CD4-positive, CD25-positive, alpha-beta regulatory T cell (primary cell): Measurements from ENCODE around the gene ATP2B2. TPM values are rescaled to one million over a fixed set of nuclear protein-coding genes. Genes with fewer than 3 reads are reported as not detected.

ENCODE experiments used
- ATAC-seq, 2 donors: fragments of 150-1000 bp; cut with Tn5 transposase; one replicate each; pipeline ENCODE4 v1.10.0; 2021; ENCODE audit warnings: low read depth in 2 of 2, moderate number of reproducible peaks in 2 of 2, moderate library complexity in 1 of 2
- DNase-seq, 3 donors: peaks; one replicate each; pipeline versions ENCODE4 v3.0.0 to v3.0.0-alpha.2; 2012 to 2022; ENCODE audit warnings: mixed read lengths in 1 of 3
- H3K27ac ChIP-seq: one replicate; pipeline ENCODE4 v1.7.0; 2013; ENCODE audit warnings: mild to moderate bottlenecking, low read length; ENCODE audit not compliant: insufficient read depth, poor library complexity, severe bottlenecking
- H3K27me3 ChIP-seq: one replicate; pipeline ENCODE4 v1.7.0; 2013; ENCODE audit warnings: low read length; ENCODE audit not compliant: control insufficient read depth, insufficient read depth
- H3K36me3 ChIP-seq: one replicate; pipeline ENCODE4 v1.7.0; 2013; ENCODE audit warnings: mild to moderate bottlenecking, low read length, moderate library complexity; ENCODE audit not compliant: control insufficient read depth, insufficient read depth
- H3K4me1 ChIP-seq: 2 replicates; pipeline ENCODE4 v1.7.0; 2013; ENCODE audit warnings: mild to moderate bottlenecking, low read length; ENCODE audit not compliant: insufficient read depth, control insufficient read depth, poor library complexity, severe bottlenecking
- H3K4me3 ChIP-seq: one replicate; pipeline ENCODE4 v1.7.0; 2013; ENCODE audit warnings: low read depth, mild to moderate bottlenecking, low read length, moderate library complexity
- H3K9me3 ChIP-seq, 2 experiments: 1 replicate in 1 of 2; 2 replicates in 1 of 2; pipeline ENCODE4 v1.7.0; 2013; ENCODE audit warnings: low read length in 2 of 2, mild to moderate bottlenecking in 1 of 2, moderate library complexity in 1 of 2; ENCODE audit not compliant: control insufficient read depth in 2 of 2
- H3K27ac Mint-ChIP-seq, 3 donors: one replicate each; pipeline ENCODE4 v1.8.0; 2020 to 2022; ENCODE audit warnings: mild to moderate bottlenecking in 3 of 3, mixed read lengths in 3 of 3, moderate library complexity in 2 of 3
- H3K27me3 Mint-ChIP-seq: one replicate; pipeline ENCODE4 v1.8.0; 2022; ENCODE audit warnings: mild to moderate bottlenecking, mixed read lengths
- H3K36me3 Mint-ChIP-seq: one replicate; pipeline ENCODE4 v1.8.0; 2020; ENCODE audit warnings: mixed read lengths
- H3K4me1 Mint-ChIP-seq, 4 donors: one replicate each; pipeline ENCODE4 v1.8.0; 2020 to 2022; ENCODE audit warnings: mixed read lengths in 4 of 4, mild to moderate bottlenecking in 1 of 4
- H3K4me3 Mint-ChIP-seq, 4 donors: one replicate each; pipeline ENCODE4 v1.8.0; 2020 to 2022; ENCODE audit warnings: mild to moderate bottlenecking in 4 of 4, mixed read lengths in 4 of 4, moderate library complexity in 3 of 4
- H3K9me3 Mint-ChIP-seq, 7 donors: one replicate each; pipeline ENCODE4 v1.8.0; 2020 to 2022; ENCODE audit warnings: mixed read lengths in 7 of 7, mild to moderate bottlenecking in 3 of 7, moderate library complexity in 2 of 7
- polyA plus RNA-seq, 4 donors: library from polyadenylated mRNA; unstranded; fragments of 300-500 nt; fragmentation: Illumina TruSeq; gene quantifications; one replicate each; pipeline ENCODE4 v1.2.3, GENCODE V29; 2021
- total RNA-seq: library from RNA; stranded (reverse); gene quantifications from one replicate; pipeline ENCODE4 v1.2.3, GENCODE V29; 2022

ATP2B2 gene
- total and polyA plus RNA-seq, 5 donors from 2014 or later = 0.13 TPM; not detected in 4

DNA sequence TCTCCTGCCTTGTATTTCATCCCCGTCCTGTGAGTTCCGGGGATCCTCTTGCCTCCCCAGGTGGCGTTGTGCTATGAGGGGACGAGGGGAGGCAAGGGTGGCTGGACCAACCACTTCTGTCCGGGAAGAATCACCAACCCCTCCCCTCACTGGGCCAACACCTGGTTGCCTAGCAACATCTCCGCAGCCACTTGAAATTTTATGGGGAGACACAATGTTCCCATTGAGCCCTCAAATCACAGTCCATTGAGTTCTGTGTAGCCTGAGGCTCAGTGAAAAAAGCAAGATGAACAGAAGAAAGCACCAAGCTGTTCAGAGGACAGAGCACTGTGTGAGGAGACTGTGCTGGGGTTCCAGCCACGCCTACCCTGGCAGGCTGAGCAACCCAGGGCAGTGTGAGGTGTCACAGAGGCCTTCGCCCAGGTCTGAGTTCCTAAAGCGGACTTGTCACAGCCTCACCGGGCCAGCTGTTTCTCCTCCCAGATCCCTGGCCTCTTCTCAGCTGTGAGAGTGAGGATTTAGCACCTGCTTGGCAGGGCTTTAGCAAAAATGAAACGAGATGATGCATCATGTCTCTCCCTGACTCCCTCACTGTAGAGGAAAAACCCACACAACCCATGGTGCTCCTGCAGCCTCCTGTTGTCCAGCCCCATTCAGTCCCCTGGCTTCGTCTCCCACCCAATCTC is 76.8 kb downstream of the ATP2B2 start:
- no peaks in the 10 kb centered on the region for H3K9me3 ChIP-seq
- peaks cover 0 to 2% (median 0%) of the 10 kb centered on the region in 4 donors for H3K4me1 Mint-ChIP-seq
- no peaks in the 10 kb centered on the region for H3K4me1 ChIP-seq
- ATAC-seq (no peak), DNase-seq (no peak)
- no peaks in the 10 kb centered on the region for H3K27me3 ChIP-seq
- no peaks in the 10 kb centered on the region for H3K27me3 Mint-ChIP-seq
- no peaks in the 10 kb centered on the region for H3K36me3 Mint-ChIP-seq
- H3K36me3 ChIP-seq = no peaks in the 10 kb centered on the region
- H3K9me3 Mint-ChIP-seq = no peaks in the 10 kb centered on the region
- no peak overlapping the region for H3K4me3 ChIP-seq
- no peak overlapping the region for H3K4me3 Mint-ChIP-seq
- no peak overlapping the region for H3K27ac Mint-ChIP-seq
- no peak overlapping the region for H3K27ac ChIP-seq

DNA sequence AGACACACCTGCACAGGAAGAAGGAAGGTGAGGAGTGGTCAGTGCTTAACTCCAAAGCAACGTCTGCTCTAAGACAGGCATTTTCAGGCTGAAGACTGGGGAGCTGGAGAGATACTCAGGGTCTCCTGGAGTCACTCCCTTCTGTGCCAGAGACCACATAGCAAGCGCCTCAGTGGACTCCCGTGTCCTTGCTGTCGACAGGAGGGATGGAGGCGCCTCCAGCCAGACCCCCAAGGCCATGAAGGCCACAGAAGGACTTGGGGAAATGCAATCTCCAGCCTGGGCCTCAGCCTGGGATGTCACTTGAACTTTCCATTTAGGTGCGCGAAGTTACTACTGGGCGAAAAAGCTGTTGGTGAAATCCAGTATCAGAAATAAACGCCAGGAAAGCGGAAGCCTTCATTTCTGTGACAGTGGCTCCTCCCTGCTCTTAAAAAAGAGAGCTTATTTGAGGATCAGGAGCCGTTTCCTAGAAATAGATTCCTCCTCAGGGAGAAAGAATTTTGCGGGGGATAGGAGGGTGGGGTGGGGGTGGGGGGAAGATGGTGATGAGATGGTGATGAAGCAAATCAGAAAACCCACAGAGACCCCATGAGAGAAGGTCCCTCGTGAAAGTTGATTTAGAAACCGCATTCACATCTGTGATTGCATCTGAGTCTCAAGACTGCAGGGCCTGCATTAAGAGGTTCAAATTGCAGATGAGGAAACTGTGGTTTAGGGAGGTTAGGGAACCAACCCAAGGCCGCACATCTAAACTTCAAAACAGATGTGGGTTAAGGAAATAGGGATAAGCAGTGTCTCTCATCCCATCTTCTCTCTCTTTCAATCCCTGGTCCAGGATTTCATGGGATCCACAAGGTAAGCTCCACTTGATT is 78.8 kb downstream of the ATP2B2 start:
- DNase-seq = no peak

DNA sequence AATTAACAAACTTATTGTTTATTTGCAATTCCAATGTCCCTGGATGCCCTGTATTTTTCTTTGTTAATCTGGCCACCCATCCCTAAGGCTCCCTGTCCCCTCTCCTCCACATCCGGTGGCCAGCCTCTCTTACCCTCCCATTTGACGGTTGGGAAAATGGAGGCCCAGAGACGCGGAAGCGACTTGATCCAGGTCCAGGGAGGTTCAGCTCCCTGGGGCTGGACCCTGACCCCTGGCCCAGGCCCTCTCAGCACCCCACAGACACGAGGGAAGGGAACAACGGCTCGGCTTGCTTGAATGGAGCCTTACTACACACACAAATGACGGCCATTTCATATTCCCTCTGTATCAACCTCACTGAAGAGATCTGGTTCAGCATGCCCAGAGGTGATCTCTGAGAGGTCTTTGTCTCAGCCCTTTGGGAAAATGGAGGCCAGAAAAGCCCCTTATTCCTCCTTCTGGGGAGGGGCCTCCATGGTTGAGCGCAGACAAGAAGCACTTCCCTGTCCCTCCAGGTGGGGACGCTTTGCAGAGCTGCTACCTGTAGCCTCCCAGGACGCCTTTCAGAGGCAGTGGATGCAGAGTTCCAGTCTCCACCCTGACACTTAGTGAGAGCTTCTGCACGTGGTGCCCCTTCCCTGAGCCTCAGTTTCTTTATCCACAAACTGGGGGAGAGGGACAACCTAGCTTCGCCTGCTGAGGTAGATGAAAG is 82.1 kb downstream of the ATP2B2 start:
- Histone ChIP-seq H3K9me3 (no peaks in the 10 kb centered on the region), H3K4me1 (peaks cover 9% of the 10 kb centered on the region), H3K4me3 (no peak overlapping the region), H3K27ac (no peak overlapping the region), H3K36me3 (no peaks in the 10 kb centered on the region), H3K27me3 (no peaks in the 10 kb centered on the region)
- no peak for ATAC-seq
- no peak overlapping the region for H3K27ac Mint-ChIP-seq
- no peaks in the 10 kb centered on the region for H3K9me3 Mint-ChIP-seq
- DNase-seq = no peak
- H3K4me1 Mint-ChIP-seq = peaks cover 0 to 20% (median 10%) of the 10 kb centered on the region in 4 donors
- no peaks in the 10 kb centered on the region for H3K36me3 Mint-ChIP-seq
- no peak overlapping the region for H3K4me3 Mint-ChIP-seq
- H3K27me3 Mint-ChIP-seq = peaks cover 5% of the 10 kb centered on the region

More for the DNA sequence above, 78.8 kb downstream of the ATP2B2 start:
- Histone ChIP-seq H3K4me3 (no peak overlapping the region), H3K27ac (no peak overlapping the region), H3K4me1 (no peaks in the 10 kb centered on the region), H3K9me3 (no peaks in the 10 kb centered on the region), H3K36me3 (no peaks in the 10 kb centered on the region), H3K27me3 (no peaks in the 10 kb centered on the region)
- Mint-ChIP-seq H3K9me3 (no peaks in the 10 kb centered on the region), H3K27me3 (peaks cover 3% of the 10 kb centered on the region), H3K27ac (no peak overlapping the region), H3K4me3 (no peak overlapping the region), H3K36me3 (no peaks in the 10 kb centered on the region), H3K4me1 (peaks cover 0 to 4% (median 2%) of the 10 kb centered on the region in 4 donors)
- ATAC-seq = no peak

DNA sequence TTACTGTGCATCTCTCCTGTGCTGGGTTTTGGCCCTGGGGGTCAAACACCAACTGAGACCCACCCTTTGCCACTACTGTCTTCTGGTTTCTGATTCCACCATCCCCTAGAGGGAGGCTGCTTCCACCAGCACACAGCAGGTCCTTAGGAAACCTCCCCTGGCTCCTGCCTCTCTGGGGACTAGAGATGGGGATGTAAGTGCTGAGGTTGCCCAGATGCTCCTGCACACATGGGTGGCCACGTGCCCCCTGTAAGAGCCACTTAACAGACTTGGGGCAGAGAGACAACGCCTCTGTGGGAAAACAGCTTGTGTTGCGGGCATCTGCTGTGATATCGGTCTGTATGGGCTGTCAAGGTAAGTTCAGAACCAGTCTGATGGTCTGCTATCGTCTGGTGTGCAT is 83.4 kb downstream of the ATP2B2 start:
- H3K36me3 Mint-ChIP-seq = no peaks in the 10 kb centered on the region
- Histone ChIP-seq H3K4me1 (peaks cover 9% of the 10 kb centered on the region), H3K4me3 (no peak overlapping the region), H3K27ac (no peak overlapping the region), H3K9me3 (no peaks in the 10 kb centered on the region), H3K36me3 (no peaks in the 10 kb centered on the region), H3K27me3 (no peaks in the 10 kb centered on the region)
- H3K4me1 Mint-ChIP-seq = peaks cover 0 to 20% (median 10%) of the 10 kb centered on the region in 4 donors
- H3K27me3 Mint-ChIP-seq = peaks cover 5% of the 10 kb centered on the region
- no peaks in the 10 kb centered on the region for H3K9me3 Mint-ChIP-seq
- DNase-seq (no peak), ATAC-seq (no peak)
- H3K27ac Mint-ChIP-seq = peak overlapping the region in 1 of 3 donors; percentile 51
- no peak overlapping the region for H3K4me3 Mint-ChIP-seq

DNA sequence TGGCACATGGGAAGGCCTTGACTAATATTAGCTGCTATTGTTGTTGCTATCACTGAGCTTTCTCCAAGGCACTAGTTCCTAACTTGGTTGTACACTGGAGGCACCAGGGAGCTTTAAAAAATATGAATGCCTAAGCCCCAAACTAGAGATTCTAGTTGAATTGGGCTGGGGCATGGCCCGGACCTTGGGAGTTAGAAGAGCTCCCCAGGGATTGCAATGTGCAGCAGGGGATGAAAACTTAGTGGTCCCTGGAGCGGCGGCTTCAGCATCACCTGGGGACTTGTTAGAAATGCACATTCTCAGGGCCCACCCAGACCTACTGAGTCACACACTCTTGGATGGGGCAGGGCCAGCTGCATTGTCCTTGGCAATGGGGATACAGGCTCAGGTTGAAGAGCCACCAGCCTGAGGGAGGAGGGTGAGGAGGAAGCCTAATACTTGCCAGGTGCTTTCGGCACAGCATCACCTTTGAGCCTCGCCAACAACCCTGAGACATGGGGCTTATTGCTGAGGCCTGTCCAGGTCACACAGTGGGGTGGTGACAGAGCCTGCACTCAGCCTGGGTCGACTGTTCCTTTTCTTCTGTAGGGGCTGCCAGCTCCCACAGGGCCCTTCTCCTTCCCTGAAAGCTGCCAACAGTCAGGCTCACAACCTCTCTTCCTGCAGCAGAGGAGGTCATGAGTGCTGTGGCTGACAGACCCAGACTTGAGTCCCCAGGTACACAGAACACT is 84.5 kb downstream of the ATP2B2 start:
- ATAC-seq (no peak), DNase-seq (no peak)
- H3K27me3 Mint-ChIP-seq = peaks cover 5% of the 10 kb centered on the region
- no peaks in the 10 kb centered on the region for H3K36me3 Mint-ChIP-seq
- H3K27me3 ChIP-seq = no peaks in the 10 kb centered on the region
- peaks cover 9% of the 10 kb centered on the region for H3K4me1 ChIP-seq
- H3K27ac ChIP-seq = no peak overlapping the region
- no peaks in the 10 kb centered on the region for H3K9me3 ChIP-seq
- H3K9me3 Mint-ChIP-seq = no peaks in the 10 kb centered on the region
- peaks cover 0 to 20% (median 11%) of the 10 kb centered on the region in 4 donors for H3K4me1 Mint-ChIP-seq
- H3K36me3 ChIP-seq = no peaks in the 10 kb centered on the region
- H3K4me3 ChIP-seq = no peak overlapping the region
- no peak overlapping the region for H3K27ac Mint-ChIP-seq
- H3K4me3 Mint-ChIP-seq = no peak overlapping the region

DNA sequence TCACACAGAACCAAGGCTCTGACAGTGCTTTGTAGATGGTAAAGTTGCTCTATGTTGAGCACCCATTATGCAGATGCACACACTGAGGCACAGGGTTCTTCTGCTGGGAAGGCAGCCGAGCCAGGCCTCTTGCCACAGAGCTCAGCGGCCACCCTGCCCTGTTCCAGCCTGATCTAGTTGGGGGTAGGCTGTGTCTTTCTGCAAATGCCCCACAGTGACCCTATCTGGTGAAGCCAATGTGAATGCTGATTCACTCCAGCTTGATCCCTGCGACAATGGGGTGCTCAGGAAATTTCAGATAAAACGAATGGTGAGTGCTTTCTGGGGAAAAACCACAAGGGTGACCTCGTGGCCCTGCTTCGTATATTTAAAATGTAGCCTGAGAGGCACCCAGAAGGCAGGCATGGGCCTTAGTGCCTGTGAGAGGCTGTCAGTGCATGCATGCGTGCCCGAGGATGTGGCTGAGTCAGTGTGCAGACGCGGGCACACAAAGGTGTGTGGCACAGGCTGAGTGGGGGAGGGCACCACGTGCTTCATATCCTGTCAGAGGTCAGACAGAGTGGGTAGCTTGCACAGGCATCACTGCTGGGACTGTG is 85.7 kb downstream of the ATP2B2 start:
- peaks cover 0 to 20% (median 11%) of the 10 kb centered on the region in 4 donors for H3K4me1 Mint-ChIP-seq
- H3K4me3 Mint-ChIP-seq = no peak overlapping the region
- Histone ChIP-seq H3K4me3 (no peak overlapping the region), H3K27ac (no peak overlapping the region), H3K36me3 (no peaks in the 10 kb centered on the region), H3K9me3 (no peaks in the 10 kb centered on the region), H3K4me1 (peaks cover 9% of the 10 kb centered on the region), H3K27me3 (no peaks in the 10 kb centered on the region)
- peaks cover 11% of the 10 kb centered on the region for H3K27me3 Mint-ChIP-seq
- no peaks in the 10 kb centered on the region for H3K9me3 Mint-ChIP-seq
- H3K36me3 Mint-ChIP-seq = no peaks in the 10 kb centered on the region
- H3K27ac Mint-ChIP-seq = no peak overlapping the region
- ATAC-seq (peak; percentile 97 to 100), DNase-seq (peak; percentile 4 to 78 (median 39))

DNA sequence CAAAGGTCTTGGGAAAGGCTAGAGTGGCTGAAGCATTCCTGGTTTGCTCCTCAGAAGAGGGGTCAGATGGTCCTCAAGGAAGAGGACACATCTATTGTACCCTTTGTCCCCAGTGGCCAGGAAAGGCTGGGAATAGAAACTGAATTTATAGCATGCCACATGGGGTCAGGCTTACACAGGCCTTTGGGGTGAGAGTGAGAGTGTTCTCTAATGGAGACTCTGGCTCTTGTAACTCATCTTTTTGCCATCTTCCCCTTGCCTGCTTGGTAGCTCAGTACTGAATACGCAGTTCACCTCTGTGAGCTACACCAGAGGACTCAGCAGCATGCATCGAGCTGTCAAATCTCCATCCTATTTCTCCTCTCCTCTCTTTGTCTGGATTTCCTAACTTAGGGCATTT is 87.5 kb downstream of the ATP2B2 start:
- Histone ChIP-seq H3K4me3 (no peak overlapping the region), H3K27ac (no peak overlapping the region), H3K9me3 (no peaks in the 10 kb centered on the region), H3K27me3 (no peaks in the 10 kb centered on the region), H3K4me1 (peaks cover 9% of the 10 kb centered on the region), H3K36me3 (no peaks in the 10 kb centered on the region)
- Mint-ChIP-seq H3K27me3 (peaks cover 11% of the 10 kb centered on the region), H3K9me3 (no peaks in the 10 kb centered on the region), H3K4me1 (peaks cover 0 to 20% (median 11%) of the 10 kb centered on the region in 4 donors), H3K36me3 (no peaks in the 10 kb centered on the region), H3K27ac (peak overlapping the region in 2 of 3 donors; percentile 2 to 75), H3K4me3 (no peak overlapping the region)
- DNase-seq = peak in 1 of 3 donors; percentile 29
- ATAC-seq = no peak
